HG03432 (cell line): Measurements from ENCODE around the gene CSNK2A3.

Experiments
- ATAC-seq: cut with Tn5 transposase; IDR thresholded peaks from one replicate; pipeline ENCODE4 v1.9.1; 2021; ENCODE audit warnings: mild to moderate bottlenecking, moderate library complexity; ENCODE audit not compliant: unreplicated experiment

Gene CSNK2A3

DNA sequence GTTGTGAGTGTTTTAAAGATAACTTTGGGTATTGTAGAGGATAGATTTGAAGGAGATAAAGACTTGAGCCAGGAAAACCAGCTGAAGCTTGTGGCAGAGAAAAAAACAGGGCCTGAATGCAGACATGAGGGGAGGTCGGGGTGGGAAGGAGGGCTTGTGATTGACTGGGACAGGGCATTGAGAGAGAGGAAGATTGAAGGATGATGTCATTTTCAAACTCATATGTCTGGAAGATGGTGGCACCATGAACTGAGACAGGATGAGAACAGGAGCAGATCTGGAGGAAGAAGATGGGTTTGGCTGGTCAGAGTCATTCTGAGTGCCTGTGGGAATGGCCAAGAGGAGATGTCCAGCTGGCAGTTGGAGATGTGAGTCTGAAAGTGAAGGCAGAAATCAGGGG is 14.7 kb downstream of the CSNK2A3 start:
- no peak for ATAC-seq

DNA sequence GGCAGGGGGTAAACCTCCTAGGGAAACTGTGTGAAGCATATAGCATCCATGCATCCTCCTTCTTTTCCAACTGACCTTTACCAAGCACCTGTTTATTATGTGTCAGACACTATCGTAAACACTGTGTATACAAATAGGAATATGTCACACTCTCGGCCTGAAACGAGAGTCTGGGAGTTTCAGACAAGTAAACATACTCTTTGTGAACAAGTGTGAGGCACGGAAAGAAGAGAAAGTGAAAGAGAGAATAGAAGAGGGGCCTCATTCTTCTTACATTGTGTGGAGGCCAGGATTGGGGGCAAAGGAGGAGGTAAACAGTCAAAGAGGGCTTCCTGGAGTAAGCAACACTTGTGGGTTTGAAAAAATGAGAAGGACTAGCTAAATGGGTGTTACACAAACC is 16.4 kb downstream of the CSNK2A3 start:
- ATAC-seq = no peak

DNA sequence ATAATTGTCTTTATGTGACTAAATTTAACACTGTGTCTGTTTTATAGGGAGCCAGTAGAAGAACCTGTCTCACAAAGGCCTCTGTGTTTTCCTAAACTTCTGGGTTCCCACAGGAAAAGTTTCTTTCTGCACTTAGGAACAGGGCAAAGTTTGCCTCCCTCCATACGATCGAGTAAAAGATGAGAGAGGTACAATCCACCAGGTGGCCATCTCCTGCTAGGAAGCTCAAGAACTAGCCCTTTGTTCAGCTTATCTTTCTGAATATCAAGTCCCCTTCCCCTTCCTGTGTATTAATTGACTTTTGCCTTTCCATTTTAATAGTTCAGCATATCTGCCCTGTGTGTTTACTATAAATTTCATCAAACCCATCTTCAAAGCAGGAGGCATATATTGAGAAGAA is 18.0 kb downstream of the CSNK2A3 start:
- no peak for ATAC-seq

DNA sequence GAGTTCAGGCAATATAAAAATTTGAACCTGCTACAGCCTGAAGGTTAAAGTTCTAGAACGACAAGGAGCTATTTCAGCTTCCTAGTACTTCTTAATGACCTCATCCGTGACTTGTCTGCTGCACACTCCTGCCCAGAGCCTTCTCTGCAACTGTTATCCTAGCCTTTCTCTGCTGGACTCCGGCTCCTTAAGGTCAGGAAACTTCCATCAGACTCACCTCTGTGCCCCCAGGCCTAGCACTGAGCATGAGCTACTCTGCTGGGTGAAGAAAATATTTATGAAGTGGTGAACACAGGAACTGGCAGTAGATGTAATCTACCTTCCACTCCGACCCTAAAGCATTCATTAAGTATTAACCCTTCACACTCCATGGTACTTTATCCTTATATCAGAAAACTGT is 18.4 kb downstream of the CSNK2A3 start:
- no peak for ATAC-seq

DNA sequence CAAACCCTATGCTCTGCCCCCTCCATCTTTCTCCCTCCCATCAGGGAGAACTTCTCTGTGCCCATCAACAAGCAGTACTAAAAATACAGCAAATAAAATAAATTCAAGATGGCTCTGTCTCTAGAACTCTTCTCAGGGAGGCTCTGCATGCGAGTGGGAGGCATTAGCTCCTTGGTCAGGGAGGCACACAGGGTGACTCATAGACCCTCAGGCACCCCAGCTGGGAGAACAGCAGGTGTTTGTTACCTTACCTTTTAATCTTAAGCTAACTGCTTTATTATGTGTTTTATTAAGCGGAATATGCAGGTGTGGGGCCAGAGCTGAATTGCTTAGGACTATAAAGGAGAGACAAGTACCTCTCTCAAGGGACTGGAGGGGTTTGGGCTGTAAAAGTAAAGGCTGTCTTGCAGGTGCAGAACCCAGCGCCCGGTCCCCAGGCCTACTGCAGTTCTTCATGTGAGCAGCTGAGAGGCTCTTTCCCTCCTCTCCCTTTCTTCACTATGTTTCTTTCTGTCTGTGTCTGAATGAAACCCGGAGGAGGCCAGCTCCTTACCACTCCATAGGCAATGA is 20.8 kb downstream of the CSNK2A3 start:
- no peak for ATAC-seq

DNA sequence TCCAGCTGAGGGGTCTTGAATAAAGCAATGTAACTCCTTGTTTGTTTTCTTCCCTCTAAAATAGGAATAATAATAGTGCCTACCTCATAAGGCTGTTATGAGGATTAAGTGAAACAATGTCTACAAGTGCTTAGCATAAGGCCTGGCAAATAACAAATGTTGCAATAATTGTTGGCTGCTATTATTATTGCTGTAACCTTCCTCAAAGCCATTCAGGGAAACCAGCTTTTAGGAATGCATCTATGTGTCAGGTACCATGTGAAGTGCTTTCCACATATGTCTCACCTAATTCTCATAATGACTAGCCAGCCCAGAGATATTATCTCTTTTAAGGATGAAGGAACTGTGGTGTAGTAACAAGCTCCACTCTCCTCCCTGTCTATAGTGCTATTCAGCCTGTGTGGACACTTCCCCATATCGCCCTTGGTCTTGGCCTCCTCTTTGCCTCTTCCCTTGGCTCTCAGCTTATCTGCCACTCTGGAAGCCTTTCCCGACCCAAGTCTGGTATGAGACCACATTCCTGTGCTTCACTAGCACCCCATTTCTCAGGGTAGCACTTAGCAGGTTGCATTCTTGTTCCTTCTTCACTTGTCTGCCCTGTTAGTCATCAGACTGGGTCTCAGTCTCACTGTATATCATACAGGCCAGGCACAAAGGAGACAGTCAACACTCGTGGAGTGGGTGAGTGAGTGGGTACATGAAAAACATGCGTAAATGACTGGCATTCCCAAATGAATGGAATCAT is 23.8 kb downstream of the CSNK2A3 start:
- ATAC-seq = no peak

DNA sequence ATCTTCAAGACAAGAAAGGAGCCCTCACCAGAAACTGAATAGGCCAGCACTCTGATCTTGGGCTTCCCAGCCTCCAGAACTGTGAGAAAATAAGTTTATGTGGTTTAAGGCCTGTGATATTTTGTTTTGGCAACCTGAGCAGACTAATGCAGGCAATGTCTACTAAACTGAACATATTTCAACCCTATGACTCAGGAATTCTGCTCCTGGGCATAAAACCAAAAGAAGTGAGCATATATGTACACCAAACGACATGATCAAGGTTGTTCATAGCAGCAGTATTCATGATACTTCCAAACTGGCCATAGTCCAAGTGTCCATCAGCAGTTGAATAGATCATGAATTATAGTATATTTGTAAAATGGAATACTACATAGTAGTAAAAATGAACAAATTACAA is 29.0 kb downstream of the CSNK2A3 start:
- ATAC-seq = no peak

DNA sequence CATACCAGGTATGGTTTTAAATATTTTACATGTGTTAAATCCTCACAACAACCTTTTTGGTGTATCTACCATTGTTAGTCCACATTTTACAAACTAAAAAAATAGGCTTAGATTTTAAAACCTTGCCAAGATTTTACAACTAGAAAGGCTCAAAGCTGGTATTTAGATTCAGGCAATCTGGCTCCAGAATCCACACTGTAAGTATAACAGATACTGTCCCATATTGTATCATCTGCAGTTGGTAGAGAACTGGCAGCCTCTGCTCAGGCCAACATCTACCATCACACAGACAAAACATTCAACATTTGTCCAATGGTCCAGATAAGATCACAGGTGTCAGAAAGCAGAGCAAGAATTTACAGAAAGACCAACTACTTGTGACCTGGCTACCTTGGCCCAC is 30.9 kb downstream of the CSNK2A3 start:
- ATAC-seq = no peak

DNA sequence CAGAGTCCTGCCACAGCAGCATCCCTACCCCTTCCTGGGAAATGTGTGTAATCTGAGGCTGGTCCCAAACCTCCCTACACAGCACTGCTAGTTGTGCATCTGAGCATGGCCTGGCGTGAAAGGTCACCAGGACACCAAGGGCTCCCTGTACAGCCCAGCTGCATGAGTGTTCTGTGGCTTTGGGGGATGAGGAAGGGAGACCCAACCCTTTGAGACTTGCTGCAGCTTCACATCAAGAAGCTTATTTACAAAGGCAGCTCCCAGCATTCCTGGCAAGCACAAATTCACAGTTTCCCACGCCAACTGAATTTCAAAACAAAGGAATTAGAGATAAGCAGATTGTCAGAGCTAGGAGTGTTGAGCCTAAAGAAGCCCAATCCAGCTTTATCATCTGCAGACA is 32.2 kb downstream of the CSNK2A3 start:
- ATAC-seq = no peak

DNA sequence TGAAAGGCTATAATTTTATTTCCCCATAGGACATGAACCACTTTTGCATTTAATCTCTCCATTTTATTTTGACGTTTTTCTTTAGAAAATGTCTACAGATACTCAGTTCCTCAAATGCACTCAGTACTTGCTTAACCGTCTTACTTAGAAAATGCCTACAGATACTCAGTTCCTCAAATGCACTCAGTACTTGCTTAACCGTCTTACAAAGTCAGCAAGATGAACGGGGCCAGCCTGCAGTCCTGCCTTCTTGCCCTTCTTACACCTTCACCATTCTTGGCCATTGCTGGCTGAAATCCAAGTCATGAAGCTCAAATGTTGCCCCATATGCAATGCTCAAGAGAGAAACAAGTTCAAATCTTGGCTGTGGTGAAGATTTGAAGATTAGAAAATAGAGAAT is 34.1 kb downstream of the CSNK2A3 start:
- ATAC-seq = no peak

DNA sequence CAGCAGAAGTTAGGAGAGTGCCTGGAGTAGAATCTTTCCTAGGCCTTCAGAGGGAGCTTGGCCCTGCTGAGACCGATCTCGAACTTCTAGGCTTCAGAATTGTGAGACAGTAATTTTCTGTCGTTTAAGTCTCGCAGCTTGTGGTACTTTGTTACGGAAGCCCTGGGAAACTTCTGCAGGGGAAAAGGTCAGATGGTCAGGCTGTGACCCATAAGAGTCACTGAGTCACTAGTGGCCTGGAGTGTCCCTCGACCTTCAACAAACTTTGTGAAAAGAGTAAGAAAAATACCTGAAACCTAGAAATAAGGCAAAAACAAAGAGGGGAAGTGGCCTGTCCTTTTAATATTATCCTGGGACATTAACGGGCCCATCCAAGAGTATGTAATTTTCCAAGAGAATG is 34.6 kb downstream of the CSNK2A3 start:
- no peak for ATAC-seq

DNA sequence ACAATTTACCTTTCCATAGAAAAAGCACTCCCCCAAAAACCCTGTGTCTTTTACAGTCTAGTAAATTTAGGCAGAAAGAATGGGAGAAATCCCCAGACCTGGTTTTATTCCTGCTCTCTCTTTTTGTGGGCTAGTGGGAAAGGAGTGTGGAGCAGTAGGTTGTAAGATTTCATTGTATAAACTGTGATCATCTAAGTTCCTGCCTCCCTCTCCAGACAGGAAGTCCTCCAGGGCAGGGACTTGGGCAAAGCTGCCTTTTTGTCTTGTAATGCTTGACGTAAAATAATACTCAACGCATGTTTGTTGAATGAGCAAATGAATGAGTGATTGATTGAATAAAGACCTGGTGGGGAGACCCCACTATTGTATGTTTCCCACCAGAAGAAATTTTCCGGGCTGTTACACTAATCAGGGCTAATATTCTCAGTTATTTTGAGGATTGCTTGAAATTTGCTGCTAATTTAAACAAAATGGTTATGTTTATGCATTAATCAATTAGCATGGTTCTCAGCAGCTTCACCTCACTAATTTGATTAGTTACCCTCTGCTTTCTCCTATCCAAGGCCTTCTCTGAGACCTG is 36.3 kb downstream of the CSNK2A3 start:
- ATAC-seq = no peak

DNA sequence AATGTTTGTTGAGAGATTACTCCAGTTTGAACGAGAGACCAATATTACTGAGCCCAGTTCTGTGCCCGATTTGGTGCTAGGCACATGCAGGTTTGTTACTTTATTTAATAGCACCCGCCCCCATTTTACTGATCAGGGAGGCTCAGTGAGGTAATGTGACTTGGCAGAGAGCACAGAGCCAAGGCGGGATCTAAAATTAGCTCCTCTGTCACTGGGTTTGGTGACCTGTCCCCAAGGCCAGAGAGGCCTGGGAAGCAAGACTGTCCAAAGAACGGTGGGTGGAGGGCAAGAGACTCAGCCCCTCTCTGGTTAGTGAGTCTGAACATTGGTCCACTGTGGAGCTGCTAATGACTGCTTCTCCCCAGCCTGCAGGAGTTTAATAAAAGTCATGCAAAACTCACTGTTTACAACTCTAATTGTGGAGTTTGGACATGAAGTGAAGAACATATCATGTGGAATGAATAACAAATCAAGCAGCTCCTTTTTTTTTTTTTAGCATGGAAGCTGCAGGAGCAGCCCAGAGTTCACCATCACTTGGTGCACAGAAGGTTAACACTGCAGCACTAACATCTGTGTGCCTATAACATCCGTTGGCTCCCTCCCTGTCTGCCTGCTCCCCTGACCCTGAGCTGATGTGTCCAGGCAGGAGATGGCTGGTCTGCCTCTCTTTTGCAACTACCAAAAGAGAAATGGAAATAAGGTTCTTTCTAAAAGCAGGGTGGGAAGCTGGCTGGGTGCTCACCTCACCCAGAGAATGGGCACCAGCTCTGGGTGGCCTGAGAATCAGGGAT is 39.0 kb downstream of the CSNK2A3 start:
- ATAC-seq = no peak

DNA sequence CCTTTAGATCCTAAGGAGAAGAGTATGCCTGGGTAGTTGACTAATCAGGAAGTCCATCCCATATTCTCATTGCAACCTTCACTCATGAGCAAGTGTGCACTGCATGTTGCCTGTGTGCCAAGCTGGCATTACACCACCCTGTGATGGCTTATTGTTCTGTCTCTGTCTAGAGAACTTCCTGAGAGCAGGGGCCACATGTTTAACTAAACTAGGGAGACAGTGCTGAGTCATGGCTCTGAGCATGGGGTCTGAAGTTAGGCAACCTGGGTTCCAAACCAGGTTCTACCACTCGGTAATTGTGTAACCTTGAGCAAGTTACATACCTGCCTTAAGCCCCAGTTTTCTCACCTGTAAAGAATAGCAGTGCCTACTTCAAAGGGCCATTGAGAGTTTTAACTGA is 39.6 kb downstream of the CSNK2A3 start:
- no peak for ATAC-seq

DNA sequence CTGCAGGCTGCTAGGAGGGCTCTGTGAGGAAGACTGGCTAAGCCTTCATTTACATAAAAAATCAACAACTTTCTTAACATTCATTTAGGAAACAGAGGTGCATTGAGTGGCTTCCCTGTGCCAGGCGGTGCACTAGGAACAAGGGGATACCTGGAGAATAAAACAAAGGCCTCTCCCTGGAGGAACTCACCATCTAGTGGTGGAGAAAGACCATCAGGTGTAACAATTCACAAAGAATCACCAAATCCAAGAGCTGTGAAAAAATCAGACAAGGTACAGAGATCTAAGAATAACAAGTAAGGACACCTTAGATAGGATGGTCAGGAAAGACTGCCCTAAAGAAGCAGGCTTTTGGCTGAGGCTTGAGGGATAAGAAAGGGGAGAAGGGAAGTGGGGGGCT is 40.3 kb downstream of the CSNK2A3 start:
- ATAC-seq = no peak

DNA sequence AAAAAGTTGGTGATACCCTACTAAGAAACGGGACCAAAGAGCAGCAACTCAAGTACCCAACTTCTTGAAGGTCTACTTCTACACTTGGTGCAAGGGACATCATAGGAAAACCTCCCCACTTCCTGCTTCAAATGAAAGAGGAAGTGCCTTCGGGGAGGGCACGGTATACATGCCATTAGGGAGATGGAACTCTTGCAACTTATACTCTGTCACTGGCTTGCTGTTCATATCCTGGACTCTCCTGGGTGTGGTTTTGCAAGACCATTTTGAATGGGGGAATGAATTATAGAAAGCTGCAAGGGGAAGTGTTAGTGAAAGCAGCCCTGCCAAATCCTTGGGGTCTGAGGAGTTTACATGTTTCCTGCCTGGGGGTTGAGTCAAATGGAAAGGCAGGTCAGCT is 41.9 kb downstream of the CSNK2A3 start:
- ATAC-seq = no peak

DNA sequence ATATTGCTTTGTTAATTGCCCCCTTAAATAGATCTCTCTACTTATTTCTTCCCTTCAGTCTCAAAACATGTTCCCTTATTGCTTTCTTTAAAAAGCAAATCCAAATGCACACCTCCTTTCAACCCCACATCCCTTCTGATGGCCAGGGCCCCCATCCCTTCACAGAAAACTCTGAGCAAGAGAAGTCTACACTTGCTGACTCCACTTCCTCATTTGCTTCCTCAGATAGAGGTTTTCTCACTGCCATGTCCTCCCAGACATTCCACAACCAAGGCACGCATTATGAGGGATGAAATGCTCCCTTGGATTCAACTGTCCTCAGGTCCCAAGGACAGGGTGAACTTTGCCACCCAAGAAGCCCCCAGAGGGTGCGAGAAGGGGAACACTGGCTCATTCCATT is 43.1 kb downstream of the CSNK2A3 start:
- ATAC-seq = no peak

DNA sequence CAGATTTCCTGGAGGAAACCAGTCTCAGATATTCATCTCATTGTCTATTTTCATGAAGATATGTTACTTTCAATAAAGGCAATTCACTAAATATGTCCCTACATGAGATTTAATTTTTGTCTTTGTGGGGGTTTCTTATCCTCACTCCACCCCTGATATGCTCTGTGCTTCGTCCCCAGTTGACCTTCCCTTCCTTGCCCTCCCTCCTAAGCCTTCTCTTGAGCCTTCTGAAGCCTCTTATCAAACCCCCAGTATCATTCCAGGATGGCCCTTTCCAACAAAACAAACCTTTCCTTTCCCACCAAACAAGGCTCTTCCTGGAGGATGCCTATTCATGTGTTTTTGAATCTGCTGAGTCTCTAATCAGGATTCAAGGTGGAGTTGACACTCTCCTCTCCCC is 44.8 kb downstream of the CSNK2A3 start:
- ATAC-seq = no peak

DNA sequence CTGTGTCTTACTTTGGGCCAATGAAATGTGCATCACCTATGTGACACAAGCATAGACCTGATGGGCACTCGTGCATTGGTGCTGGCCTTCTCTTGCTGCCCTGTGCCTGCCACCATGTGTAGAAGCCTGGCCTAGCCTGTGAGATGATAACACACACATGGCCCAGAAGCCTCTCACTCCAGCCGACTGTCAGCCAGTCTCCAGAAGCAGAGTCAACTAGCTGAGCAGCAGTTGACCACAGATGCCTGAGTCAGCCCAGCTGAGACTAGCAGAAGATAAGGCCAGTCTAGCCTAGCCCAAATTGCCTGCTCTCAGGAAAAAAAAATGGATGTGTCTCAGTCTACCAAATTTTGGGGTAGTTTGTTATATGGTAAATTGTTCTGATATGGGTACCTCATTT is 46.2 kb downstream of the CSNK2A3 start:
- no peak for ATAC-seq

DNA sequence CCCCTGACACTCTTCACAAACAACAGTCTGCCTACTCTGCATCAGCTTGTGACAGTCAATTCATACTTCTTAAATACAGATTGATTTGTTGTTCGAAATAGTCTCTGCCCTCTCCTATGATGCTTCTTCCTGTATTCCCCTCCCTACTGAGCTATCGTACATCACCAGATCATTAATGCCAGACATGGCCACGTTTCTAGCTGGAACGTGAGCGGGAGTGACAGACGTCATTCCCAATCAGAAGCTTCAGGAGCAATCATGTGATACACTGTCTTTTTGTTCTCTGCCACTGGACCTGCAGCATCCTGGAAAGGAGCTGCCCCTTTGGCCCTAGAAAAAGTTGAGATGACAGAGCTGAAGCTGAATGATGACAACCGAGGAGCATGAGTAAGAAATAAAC is 48.5 kb downstream of the CSNK2A3 start:
- no peak for ATAC-seq

DNA sequence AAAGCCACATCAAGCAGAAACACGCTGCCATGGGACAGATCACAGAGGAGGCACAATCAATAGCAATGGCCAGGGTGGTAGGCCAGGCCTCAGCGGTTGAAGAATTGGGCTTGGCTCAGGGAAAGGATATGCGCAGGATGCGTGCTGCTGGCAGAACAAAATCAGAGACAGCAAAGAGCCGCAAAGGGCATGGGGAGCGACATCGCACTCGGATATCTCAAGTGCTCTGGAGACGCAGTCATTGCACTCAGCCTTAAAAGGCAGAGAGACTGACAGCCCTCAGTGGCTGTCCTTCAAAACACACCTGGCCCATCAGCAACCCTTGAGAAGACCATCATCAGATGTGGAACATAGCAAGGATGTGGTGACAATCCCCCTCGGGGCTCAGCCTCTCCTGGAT is 50.5 kb downstream of the CSNK2A3 start:
- ATAC-seq = no peak
